Measurements from ENCODE around the gene MANF.

The MANF gene

DNA sequence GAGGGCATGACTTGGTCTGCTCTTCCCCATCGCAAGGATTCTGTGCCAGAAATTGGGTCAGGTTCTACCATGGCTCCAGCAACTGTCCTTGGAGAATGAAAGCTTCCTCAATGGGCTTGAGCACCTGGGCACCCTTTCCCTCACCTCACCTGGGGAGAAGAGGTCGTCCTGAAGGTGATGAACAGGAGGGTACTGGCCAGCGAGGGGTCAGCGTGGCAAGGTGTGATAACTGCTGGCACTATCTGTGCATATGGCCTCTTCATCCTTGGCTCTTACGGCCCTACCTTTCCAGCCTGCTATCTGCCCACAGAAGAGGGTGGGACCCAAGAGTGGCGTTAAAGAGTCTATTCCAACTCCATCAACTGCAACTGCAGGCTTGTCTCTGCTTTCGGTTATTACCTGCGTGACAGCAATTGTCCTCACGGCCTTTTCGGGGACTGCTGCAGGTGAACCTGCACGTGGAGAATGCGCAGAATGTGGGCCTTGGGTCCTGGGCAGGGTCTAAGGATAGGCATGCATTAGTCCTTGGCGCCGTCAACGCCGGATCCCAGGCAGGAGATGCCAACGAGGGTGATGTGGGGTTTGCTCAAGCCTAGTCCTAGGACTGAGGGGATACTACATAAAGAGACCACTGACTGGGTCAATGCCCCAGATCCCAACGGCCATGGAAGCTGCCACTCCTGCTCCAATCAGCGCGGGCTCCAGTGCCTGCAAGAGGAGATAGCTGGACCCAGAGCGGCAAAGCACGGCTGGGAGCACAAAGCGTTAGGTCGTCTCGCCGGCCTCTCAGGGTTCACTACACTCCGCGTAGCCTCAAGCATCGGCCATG lies 5.4 kb downstream of the MANF start:
- DNase-seq (ENCODE audit: low spot score) = no peak

DNA sequence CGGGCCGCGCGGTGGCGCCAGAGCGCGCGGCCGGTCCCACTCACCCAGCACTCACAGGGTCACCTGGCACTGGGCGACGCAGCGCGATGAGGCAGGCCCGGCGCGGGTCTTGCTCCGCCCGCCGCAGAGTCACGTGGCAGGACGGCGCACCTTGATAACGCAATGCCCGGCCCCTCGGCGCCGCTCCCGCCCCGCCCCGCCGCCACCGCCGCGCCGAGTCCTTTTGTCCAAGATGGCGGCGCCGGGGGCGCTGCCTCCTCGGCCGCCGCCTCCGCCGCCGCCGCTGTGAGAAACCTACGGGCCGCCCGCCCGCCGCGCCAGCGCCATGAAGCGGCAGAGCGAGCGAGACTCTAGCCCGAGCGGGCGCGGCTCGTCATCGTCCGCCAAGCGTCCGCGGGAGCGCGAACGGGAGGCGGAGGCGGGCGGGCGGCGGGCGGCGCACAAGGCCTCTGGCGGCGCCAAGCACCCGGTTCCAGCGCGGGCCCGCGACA lies 6.0 kb downstream of the MANF start, which contains the start of gene RBM15B:
Gene RBM15B, plus strand, starts transcription at position 211 of the 491 bp plus-strand sequence. Its CDS starts 115 bp downstream, at position 326.
- DNase-seq (ENCODE audit: low spot score) = peak; percentile 97

DNA sequence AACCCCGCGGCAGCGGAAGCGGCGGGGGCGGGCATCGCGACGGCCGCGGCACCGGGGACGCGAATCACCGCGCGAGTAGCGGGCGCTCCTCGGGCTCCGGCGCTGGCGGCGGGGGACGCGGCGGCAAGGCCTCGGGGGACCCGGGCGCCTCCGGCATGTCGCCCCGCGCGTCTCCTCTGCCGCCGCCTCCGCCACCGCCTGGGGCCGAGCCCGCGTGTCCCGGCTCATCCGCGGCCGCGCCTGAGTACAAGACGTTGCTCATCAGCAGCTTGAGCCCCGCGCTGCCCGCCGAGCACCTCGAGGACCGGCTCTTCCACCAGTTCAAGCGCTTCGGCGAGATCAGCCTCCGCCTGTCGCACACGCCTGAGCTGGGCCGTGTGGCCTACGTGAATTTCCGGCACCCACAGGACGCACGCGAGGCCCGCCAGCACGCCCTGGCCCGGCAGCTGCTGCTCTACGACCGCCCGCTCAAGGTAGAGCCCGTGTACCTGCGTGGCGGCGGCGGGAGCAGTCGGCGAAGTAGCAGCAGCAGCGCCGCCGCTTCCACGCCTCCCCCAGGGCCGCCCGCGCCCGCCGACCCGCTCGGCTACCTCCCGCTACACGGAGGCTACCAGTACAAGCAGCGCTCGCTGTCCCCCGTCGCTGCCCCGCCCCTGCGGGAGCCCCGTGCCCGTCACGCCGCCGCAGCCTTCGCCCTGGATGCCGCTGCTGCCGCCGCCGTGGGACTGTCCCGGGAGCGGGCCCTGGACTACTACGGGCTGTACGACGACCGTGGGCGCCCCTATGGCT lies 6.7 kb downstream of the MANF start:
- peak; percentile 49 for DNase-seq (ENCODE audit: low spot score)

DNA sequence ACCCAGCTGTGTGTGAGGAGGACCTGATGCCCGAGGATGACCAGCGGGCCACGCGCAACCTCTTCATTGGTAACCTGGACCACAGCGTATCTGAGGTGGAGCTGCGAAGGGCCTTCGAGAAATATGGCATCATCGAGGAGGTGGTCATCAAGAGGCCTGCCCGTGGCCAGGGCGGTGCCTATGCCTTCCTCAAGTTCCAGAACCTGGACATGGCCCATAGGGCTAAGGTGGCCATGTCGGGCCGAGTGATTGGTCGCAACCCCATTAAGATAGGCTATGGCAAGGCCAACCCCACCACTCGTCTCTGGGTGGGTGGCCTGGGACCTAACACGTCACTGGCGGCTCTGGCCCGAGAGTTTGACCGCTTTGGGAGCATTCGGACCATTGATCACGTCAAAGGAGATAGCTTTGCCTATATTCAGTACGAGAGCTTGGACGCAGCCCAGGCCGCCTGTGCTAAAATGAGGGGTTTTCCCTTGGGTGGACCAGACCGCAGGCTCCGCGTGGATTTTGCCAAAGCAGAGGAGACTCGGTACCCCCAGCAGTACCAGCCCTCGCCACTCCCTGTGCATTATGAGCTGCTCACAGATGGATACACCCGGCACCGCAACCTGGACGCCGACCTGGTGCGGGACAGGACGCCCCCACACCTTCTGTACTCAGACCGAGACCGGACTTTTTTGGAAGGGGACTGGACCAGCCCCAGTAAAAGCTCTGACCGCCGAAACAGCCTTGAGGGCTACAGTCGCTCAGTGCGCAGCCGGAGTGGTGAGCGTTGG lies 7.5 kb downstream of the MANF start:
- DNase-seq (ENCODE audit: low spot score) = no peak

DNA sequence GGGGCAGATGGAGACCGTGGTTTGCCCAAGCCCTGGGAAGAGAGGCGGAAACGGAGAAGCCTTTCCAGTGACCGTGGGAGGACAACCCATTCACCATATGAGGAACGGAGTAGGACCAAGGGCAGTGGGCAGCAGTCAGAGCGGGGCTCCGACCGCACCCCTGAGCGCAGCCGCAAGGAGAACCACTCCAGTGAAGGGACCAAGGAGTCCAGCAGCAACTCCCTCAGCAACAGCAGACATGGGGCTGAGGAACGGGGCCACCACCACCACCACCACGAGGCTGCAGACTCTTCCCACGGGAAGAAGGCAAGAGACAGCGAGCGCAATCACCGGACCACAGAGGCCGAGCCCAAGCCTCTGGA lies 8.0 kb downstream of the MANF start:
- DNase-seq (ENCODE audit: low spot score) = no peak

DNA sequence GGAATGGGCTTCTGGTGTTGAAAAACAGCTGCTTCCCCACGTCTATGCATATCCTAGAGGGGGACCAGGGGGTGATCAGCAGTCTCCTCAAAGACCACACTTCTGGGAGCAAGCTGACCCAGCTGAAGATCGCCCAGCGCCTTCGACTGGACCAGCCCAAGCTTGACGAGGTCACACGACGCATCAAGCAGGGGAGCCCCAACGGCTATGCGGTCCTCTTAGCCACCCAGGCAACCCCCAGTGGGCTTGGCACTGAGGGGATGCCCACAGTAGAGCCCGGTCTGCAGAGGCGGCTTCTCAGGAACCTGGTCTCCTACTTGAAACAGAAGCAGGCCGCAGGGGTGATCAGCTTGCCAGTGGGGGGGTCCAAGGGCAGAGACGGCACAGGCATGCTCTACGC lies 8.5 kb downstream of the MANF start:
- no peak for DNase-seq (ENCODE audit: low spot score)

DNA sequence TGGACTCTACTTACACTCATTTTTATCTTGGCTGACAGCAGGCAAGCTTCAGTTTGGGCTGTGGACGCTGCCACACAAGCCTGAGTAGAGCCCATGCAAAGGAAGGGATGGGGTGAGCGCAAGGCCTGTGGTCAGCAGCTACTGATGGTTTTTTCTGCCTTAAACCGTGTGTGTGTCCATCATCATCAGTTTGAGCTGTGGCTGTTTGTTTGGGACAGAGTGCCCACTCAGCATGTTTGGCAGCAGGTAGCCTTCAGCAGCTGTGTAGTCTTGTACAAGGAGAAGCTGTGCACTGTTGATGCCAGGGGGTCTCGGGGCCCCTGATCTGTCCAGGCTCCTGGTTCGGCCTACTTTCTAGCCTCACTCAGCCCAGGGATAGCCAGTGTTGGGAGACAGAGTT lies 9.4 kb downstream of the MANF start:
- no peak for DNase-seq (ENCODE audit: low spot score)

DNA sequence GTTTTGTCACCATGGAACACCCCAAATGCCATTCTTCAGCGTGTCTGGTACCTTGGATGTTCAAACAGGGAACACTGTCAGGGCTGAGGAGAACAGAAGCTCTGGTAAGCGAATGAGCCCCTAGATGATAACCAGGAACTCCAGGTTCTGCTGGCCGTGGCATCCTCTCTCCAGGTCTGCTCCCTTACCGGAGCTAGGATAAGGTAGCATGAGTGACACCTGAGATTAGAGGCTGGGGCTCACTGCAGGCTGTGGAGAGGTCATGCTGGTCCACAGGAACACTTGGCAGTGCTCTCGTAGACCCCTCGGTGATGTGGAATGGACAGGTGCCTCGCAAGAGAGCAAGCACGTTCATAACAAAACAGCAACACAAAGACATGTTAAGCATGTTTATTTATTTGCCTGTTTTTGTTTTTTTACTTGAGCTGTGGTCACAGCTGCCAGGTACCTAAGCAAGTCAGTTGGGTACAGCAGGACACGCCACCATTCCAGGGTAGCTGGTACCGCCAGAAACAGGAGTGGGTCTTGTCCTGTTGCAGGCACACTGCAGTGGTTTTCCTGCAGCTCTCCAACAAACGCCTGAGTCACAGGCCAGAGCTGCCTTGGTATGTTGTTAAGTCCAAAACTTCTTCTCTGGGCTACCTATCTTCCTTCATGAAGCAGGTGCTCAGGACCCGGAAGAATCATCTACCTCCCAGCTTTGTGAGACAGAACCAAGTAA lies 10.6 kb downstream of the MANF start:
- DNase-seq (ENCODE audit: low spot score) = no peak

DNA sequence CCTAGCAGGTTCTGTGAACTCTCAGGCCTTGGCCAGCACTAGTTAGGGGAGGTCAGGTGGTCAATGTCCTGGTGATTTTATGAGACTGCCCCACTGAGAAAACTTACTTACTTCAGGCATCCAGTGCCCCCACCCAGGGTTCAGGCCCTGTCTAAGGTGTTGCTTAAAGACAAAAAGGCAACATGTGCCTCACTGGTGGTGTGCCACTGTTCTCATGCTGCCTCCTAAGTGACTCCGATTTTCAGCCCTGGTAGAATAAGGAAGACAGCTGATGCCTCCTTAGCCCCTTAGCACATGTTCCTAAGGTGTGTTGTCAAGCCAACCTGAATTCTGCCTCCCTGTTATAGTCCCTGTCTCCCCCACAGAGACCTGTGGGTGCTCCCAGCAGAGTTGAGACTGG lies 11.3 kb downstream of the MANF start:
- DNase-seq (ENCODE audit: low spot score) = no peak

DNA sequence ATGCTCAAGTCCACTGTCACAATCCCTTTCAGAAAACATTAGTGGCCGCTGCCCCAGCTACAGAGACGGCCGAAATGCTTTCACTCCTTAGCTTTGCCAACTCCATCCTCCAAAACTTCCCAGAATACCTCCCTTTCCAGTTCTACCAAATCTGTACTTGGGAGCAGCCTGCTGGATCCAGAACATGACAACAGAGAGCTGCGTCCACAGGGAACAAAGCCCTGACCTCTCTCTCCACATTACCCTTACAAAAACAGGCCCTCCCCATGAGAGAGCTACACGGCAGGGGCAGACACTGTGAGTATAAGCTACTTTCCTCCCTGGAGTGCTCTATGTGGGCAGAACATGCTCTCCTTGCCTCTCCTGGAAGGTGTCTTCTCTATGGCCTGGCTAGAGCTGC lies 12.3 kb downstream of the MANF start:
- DNase-seq (ENCODE audit: low spot score) = no peak

DNA sequence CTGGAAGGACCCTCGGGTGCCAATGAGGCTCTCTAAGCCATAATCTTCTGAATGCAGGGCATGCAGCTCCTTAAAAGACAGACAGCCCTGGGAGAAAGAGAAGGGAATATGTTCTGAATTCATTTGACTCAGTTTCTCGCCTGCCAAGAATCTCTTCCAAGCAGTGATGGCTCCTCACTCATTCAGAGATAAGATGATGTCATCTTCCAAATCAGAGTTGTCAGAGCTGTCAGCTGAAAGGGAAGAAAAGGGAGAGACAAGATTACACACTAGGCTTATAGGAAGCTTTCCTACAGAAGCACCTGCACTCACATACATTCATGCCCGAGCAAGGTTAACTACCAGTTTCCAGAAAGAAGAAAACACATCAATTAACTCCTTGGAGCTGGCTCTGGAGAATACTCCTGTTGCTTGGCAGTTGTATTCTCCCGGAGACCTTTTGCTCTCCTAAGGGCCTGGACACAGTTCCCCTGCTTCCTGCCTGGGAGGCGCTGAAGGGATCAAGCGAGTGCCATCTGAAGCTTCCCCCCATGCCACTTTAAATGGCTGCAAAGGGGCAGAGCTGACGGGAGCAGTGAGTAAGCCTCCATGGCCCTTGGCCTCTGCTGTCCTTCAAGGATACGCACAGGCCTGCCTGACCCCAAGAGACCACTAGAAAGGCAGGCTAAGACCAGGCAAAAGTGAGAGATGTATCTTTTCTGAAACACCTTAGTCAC lies 13.7 kb downstream of the MANF start:
- DNase-seq (ENCODE audit: low spot score) = no peak

DNA sequence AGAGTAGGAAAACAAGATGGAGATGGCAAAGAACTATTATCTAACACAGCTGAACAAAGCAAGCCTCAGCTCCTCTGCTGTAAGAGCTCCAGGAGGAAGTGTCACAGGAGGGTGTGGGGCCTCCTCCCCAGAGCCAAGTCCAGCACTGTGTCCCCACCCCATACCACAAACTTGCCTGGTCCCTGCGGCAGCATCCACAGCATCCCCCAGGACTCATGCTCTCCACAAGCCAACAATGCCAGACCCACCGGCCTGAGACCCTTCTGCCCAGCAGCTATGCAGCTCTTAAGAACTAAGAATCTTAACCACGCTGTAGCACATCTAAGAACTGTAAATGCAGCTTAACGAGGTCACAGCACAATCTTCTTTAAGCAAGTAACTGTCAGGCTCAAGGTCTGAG lies 15.1 kb downstream of the MANF start:
- no peak for DNase-seq (ENCODE audit: low spot score)

DNA sequence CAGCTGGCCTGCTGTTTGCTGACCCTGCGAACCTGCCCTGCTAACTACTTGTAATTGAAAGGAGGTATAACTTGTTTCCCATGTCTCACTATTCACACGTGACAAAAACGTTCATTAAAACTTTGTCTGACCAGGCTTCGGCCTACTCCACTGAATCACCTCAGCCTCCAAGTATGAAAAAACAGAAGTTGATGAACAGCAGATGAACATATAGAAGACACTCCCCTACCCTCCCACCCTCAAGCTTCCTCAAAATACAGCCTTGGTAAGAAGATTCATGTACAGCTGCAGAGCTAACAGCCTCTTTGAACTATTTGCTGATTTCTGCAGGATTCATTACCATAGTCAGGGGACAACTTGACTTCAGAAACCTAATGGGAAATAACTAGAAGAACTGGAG lies 16.6 kb downstream of the MANF start:
- no peak for DNase-seq (ENCODE audit: low spot score)

DNA sequence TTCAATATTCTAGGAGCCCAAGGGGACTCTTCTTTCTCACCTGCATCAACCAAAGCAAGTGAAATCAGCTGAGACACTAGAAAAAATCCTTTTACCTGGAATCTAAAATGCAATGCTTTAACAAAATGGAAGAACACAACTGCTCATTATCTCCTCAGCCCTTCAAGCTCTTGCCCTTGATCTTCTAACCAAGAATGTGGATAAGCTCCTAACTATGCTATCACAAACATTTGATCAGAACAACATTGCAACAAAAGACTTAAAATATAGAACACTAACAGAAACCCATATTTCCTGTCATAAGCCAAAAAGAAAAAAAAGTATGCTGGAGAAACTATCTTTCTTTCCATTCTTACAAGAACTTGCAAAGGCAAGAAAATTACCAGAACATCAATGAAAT lies 18.6 kb downstream of the MANF start:
- DNase-seq (ENCODE audit: low spot score) = no peak

DNA sequence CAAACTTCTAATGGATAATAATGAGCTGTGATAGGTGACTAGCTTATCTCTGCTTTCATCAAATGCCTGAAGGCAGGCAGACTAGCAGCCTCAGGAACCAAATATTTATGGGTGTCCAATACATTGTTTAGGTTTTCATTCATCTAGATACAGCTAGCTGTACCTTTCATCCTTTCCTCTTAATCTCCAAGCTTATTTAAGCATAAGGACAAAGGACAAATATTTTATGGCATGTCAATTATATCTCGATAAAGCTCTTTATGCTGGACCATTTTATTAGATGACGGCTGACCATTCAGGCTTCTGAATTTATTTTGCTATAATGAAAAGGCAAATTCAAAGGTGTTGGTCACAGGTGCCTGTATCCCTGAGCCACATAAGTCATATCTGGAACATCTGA lies 22.9 kb downstream of the MANF start:
- no peak for DNase-seq (ENCODE audit: low spot score)

DNA sequence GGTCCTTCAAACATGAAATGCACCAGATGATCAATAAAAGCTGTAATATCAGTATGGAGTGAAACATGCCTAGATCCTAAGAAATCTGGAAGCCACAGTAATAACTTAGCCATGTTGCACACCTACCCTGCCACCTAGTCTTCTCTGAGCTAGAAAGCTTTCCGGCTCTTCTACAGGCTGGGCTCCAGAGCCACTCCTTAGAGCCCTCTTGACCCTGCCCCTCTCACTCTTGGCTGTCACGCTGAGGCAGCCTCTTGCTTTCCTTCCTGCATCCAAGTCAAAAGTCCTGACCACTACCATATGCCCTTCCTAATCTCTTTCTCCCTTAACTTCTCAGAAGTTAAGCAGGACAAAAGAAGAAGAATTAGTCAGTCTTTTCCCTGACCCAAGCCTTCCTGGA lies 23.7 kb downstream of the MANF start:
- DNase-seq (ENCODE audit: low spot score) = no peak

DNA sequence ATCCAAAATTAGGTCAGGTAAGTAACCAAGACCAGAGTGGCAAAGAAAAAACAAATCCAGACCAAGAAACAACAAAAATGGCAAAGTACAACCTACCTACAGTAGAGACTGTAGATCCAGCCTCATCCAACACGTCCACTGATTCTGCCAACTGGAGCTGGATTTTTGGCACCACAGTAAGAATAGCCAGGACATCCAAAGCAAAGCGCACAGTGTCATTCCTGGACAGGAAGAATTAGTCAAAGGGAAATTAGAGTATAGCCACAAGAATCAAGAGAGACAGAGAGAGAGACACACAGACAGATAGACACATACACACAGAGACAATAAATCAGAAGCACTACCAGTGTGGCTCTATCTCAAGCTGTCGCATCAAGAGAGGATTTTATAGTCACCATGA lies 37.1 kb downstream of the MANF start:
- DNase-seq (ENCODE audit: low spot score) = no peak

DNA sequence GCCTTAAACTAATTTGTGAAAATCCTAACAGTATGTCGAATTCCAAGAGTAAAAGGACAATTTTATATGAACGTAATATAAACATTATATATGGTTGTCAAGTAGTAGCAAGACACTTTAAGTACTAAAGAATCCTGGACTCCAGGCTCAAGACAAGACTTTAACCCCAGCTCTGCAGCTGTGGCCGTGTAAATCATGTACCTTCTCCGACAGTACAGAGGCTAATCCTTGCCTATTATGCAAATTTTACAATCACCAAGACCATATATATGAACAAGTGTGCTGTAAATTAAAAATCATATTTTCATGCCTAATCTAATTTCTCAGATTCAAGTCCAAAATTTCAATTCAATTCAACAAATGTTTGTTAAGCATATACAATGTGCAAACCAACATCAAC lies 41.8 kb downstream of the MANF start:
- no peak for DNase-seq (ENCODE audit: low spot score)

DNA sequence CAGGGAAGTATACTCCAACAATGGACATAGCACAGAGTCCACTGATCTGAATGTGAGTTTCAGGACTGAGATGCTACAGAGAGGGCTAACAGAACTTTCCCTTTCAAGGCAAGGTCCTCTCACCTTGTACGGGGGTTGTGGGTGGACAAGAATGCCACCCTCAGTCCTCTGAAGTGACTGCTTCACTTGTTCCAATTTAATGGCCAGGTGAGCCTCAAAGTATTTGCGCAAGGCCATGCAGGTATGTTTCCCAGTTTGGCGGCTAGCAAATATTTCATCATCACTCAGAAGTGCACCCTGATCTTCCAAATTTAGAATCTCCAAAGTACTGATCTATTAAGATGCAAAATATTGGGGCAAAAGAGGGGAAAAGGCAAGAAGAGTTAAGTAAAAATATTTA lies 44.0 kb downstream of the MANF start:
- DNase-seq (ENCODE audit: low spot score) = no peak

DNA sequence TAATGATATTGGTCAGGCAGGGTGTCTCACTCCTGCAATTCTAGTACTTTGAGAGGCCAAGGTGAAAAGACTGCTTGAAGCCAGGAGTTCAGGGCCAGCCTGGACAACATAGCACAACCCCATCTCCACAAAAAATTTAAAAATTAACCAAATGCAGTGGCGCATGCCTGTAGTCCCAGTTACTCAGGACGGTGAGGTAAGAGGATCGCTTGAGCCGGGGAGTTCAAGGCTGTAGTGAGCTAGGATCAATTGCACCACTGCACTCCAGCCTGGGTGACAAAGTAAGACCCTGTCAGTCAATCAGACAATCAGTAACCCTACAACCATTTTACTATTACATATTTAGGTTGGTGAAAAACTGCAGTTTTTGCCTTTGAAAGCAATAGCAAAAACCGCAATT lies 49.0 kb downstream of the MANF start:
- no peak for DNase-seq (ENCODE audit: low spot score)

DNA sequence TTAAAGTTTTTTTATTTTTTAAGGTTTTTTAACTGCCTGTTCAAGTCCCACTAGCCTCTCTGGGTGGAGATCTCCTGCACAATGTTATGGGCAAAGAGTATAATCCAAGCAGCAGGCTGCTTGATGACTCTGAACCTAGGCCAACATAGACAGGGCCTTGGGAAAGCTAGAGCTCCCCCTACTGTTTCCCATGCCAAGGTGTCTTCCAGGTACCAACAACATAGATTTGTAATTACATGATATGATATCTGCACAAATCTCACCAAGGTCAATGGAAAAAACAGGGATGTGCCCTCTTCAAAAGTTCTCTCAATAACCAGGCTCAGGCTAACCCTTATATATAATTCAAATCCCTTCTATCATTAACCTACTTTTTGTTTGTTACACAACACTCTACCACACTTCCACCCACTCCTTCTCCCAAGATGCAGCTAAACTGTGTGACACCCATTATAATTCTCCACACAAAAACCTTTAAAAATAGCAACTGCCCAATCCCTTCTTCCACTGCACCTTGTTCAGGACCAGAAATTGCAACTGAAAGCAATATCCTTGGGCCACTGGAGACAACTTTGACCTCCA lies 49.7 kb downstream of the MANF start:
- peak; percentile 69 for DNase-seq (ENCODE audit: low spot score)

Data from iPS-NIHi11 (cell line).